Measurements from ENCODE around the gene ERMAP.
A peak's percentile ranks its signal among the peaks of the same experiment; 100 is the strongest.
"Not testable (repeated sequence)": the region's sequence is repeated elsewhere in the genome, so short reads cannot be mapped to it uniquely, and the experiment has no call there.

ERMAP gene

GRCh38 chr1:42846257-42847110 is 29.6 kb downstream of the ERMAP start, which contains the start of gene ZNF691:
Gene ZNF691 (plus strand): TSS chr1:42846613. CDS start chr1:42849659, 3,046 bp downstream.
- peak; percentile 92 to 94 for DNase-seq

- DNase-seq = no peak
Observed at GRCh38 chr1:42847111-42847595, 30.2 kb downstream of the ERMAP start.

GRCh38 chr1:42847721-42848460 is 31.0 kb downstream of the ERMAP start:
- DNase-seq = no peak

- DNase-seq = no peak
Observed at GRCh38 chr1:42848823-42849537, 32.1 kb downstream of the ERMAP start.

- no peak for DNase-seq
Observed at GRCh38 chr1:42849944-42850343, 33.0 kb downstream of the ERMAP start.

GRCh38 chr1:42851420-42851819 is 34.5 kb downstream of the ERMAP start:
- DNase-seq = no peak

- DNase-seq = no peak
Observed at GRCh38 chr1:42851960-42852607, 35.2 kb downstream of the ERMAP start.

- DNase-seq = no peak
Observed at GRCh38 chr1:42852608-42852980, 35.7 kb downstream of the ERMAP start.

GRCh38 chr1:42853116-42853884 is 36.4 kb downstream of the ERMAP start:
- DNase-seq = no peak

- not testable (repeated sequence) for DNase-seq
Observed at GRCh38 chr1:42856554-42856953, 39.6 kb downstream of the ERMAP start.

- DNase-seq = not testable (repeated sequence)
Observed at GRCh38 chr1:42859366-42859765, 42.4 kb downstream of the ERMAP start.

- no peak for DNase-seq
Observed at GRCh38 chr1:42860339-42861013, 43.6 kb downstream of the ERMAP start.

GRCh38 chr1:42861014-42861399 is 44.1 kb downstream of the ERMAP start:
- DNase-seq = no peak

GRCh38 chr1:42866549-42866948 is 49.6 kb downstream of the ERMAP start:
- DNase-seq = no peak

- not testable (repeated sequence) for DNase-seq
Observed at GRCh38 chr1:42868466-42868865, 51.5 kb downstream of the ERMAP start.

- DNase-seq = not testable (repeated sequence)
Observed at GRCh38 chr1:42869254-42869653, 52.3 kb downstream of the ERMAP start.

GRCh38 chr1:42869751-42870150 is 52.8 kb downstream of the ERMAP start:
- not testable (repeated sequence) for DNase-seq

GRCh38 chr1:42873108-42873507 is 56.2 kb downstream of the ERMAP start:
- DNase-seq = not testable (repeated sequence)

GRCh38 chr1:42873670-42874069 is 56.7 kb downstream of the ERMAP start:
- DNase-seq = no peak

GRCh38 chr1:42876009-42876408 is 59.1 kb downstream of the ERMAP start:
- DNase-seq = no peak

- no peak for DNase-seq
Observed at GRCh38 chr1:42877380-42877779, 60.5 kb downstream of the ERMAP start.
